Activated CD8-positive, alpha-beta memory T cell treated with anti-CD3 and anti-CD28 coated beads, Interleukin-2, amount 10 ng/mL, durations not matched to agents 7 days and 5 days (primary cell): Measurements from ENCODE around the gene TCEAL1. TPM values are rescaled to one million over a fixed set of nuclear protein-coding genes. Genes with fewer than 3 reads are reported as not detected.

Source experiments
- ATAC-seq: fragments of 150-1000 bp; cut with Tn5 transposase; one replicate; pipeline ENCODE4 v1.10.0; 2021; ENCODE audit warnings: moderate library complexity
- CTCF ChIA-PET: fragments of 350-600 bp; sonication (Branson Sonifier 250); formaldehyde crosslinking; loops from one replicate; lab custom pipeline; 2021; ENCODE audit warnings: antibody characterized with exemption; lab: Charles Lee
- DNase-seq: peaks from one replicate; pipeline ENCODE4 v3.0.0-alpha.2; 2020
- H3K27ac Mint-ChIP-seq: one replicate; pipeline ENCODE4 v1.8.0; 2021; ENCODE audit warnings: mild to moderate bottlenecking, mixed read lengths
- H3K27me3 Mint-ChIP-seq: one replicate; pipeline ENCODE4 v1.8.0; 2021; ENCODE audit warnings: mixed read lengths
- H3K36me3 Mint-ChIP-seq: one replicate; pipeline ENCODE4 v1.8.0; 2021; ENCODE audit warnings: mild to moderate bottlenecking, mixed read lengths
- H3K4me1 Mint-ChIP-seq: one replicate; pipeline ENCODE4 v1.8.0; 2021; ENCODE audit warnings: mixed read lengths
- H3K4me3 Mint-ChIP-seq: one replicate; pipeline ENCODE4 v1.8.0; 2021; ENCODE audit warnings: mild to moderate bottlenecking, moderate library complexity, mixed read lengths
- H3K9me3 Mint-ChIP-seq: one replicate; pipeline ENCODE4 v1.8.0; 2022; ENCODE audit warnings: low read depth, mixed read lengths
- total RNA-seq, 2 experiments: library from RNA; stranded (reverse); gene quantifications; one replicate each; pipeline ENCODE4 v1.2.3, GENCODE V29; 2021

TCEAL1 gene
- total RNA-seq, 2 experiments from 2014 or later: 6.7 to 10.3 TPM

DNA sequence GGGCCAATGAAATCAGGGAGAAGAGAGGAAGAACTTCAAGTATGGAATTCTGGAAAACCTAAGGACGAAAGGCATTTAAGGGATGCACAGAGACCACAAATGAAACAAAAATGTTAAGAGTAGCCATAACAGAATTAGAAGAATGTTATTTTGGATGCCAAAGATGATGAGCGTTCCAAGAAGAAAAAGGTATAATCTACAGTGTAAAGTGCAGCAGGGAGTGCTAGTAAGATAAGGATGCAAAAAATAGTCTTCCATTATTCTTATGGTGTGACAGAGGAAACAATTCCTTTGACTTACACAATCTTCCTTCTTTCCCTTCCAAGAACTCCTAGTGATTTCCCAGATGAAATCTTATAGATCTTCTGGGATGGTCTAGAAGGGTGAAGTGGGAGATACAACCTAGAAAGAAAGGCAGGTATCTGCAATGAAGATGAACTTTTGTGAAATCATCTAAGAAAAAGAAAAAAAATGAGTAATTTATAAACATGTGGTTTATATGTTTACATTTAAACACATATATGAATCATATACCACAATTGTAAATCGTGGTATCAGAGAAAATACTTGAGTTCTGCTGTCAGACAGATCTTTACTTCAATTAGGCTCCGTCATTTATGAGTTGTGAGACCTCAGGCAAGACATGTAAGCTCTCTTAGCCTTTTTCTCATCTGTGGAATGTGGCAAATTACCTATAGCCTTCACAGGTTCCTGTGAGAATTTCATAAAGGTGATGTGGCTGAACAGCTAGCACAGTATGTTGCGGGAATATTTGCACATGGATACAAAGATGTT is 49.6 kb downstream of the TCEAL1 start:
- no peaks in the 10 kb centered on the region for H3K4me1 Mint-ChIP-seq
- H3K27ac Mint-ChIP-seq: no peak overlapping the region
- CTCF ChIA-PET: no interaction called here
- no peak overlapping the region for H3K4me3 Mint-ChIP-seq
- H3K36me3 Mint-ChIP-seq: peaks cover 29% of the 10 kb centered on the region
- no peaks in the 10 kb centered on the region for H3K27me3 Mint-ChIP-seq
- ATAC-seq (no peak), DNase-seq (no peak)
- H3K9me3 Mint-ChIP-seq: no peaks in the 10 kb centered on the region

Other genes starting within 250 kb of the TCEAL1 start
- under 1 TPM in 1 of 2 experiments, not detected in 1; 0.19 TPM for gene RAB40A, start 109.5 kb upstream of the TCEAL1 start, total RNA-seq
- gene TCEAL4, start 43.5 kb upstream of the TCEAL1 start, total RNA-seq: 1 to 10 TPM; 3.5 to 5.0 TPM
- 1 to 10 TPM; 1.3 to 3.1 TPM for gene TCEAL3, start 21.0 kb upstream of the TCEAL1 start, total RNA-seq
- gene MORF4L2, start 57.7 kb downstream of the TCEAL1 start, total RNA-seq: 100 to 1,000 TPM; 130 to 159 TPM
- not detected for gene TMEM31, start 81.9 kb downstream of the TCEAL1 start, total RNA-seq
- gene PLP1, start 147.9 kb downstream of the TCEAL1 start, total RNA-seq: not detected
- gene RAB9B, start 203.3 kb downstream of the TCEAL1 start, total RNA-seq: under 1 TPM; 0.19 to 0.26 TPM